GM06990 (cell line): ENCODE data around the gene CXCR1.

ENCODE experiments used
- DNase-seq: peaks from one replicate; pipeline ENCODE4 v3.0.0-alpha.2; 2011; ENCODE audit not compliant: insufficient read length; ENCODE audit errors: extremely low read depth
- H3K27me3 ChIP-seq: replicated peaks from 2 replicates; pipeline ENCODE4 v1.6.0; 2011; ENCODE audit warnings: low read length; ENCODE audit not compliant: control insufficient read depth, insufficient read depth
- H3K36me3 ChIP-seq: 2 replicates; pipeline ENCODE4 v1.5.1; 2011; ENCODE audit warnings: low read length; ENCODE audit not compliant: control insufficient read depth, insufficient read depth
- H3K4me3 ChIP-seq: replicated peaks from 2 replicates; pipeline ENCODE4 v1.5.1; 2011; ENCODE audit warnings: low read depth, mild to moderate bottlenecking, control low read depth, low read length
- TF ChIP-seq, protein P1 (sequence below): IDR thresholded peaks from 2 replicates; pipeline ENCODE4 v1.5.1; 2011; ENCODE audit warnings: low read length, control low read depth, mild to moderate bottlenecking, inconsistent platforms; ENCODE audit not compliant: insufficient read depth, poor library complexity, severe bottlenecking

Gene CXCR1

DNA sequence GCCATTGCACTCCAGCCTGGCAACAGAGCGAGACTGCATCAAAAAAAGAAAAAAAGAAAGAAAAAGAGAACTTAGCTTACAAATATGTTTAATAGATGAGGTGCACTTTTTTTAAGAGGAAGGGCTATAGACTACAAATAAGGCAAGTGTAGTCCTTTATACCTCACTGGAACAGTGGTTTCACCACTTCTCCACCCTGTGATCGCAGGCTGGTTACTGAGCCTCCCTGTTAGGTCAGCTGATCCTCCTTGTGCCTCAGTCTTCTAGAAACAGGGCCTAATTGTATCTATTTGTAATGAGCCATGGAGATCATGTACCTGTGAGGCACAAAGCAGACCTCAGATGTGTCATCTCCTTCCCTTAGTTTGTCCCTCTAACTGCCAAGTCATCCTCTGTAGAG lies 36.4 kb downstream of the CXCR1 start:
- TF ChIP-seq, protein P1, sequence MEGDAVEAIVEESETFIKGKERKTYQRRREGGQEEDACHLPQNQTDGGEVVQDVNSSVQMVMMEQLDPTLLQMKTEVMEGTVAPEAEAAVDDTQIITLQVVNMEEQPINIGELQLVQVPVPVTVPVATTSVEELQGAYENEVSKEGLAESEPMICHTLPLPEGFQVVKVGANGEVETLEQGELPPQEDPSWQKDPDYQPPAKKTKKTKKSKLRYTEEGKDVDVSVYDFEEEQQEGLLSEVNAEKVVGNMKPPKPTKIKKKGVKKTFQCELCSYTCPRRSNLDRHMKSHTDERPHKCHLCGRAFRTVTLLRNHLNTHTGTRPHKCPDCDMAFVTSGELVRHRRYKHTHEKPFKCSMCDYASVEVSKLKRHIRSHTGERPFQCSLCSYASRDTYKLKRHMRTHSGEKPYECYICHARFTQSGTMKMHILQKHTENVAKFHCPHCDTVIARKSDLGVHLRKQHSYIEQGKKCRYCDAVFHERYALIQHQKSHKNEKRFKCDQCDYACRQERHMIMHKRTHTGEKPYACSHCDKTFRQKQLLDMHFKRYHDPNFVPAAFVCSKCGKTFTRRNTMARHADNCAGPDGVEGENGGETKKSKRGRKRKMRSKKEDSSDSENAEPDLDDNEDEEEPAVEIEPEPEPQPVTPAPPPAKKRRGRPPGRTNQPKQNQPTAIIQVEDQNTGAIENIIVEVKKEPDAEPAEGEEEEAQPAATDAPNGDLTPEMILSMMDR: no peak
- H3K27me3 ChIP-seq: no peaks in the 10 kb centered on the region; the same call in none of the 2 replicates
- no peaks in the 10 kb centered on the region for H3K36me3 ChIP-seq
- DNase-seq: no peak
- no peak overlapping the region for H3K4me3 ChIP-seq

DNA sequence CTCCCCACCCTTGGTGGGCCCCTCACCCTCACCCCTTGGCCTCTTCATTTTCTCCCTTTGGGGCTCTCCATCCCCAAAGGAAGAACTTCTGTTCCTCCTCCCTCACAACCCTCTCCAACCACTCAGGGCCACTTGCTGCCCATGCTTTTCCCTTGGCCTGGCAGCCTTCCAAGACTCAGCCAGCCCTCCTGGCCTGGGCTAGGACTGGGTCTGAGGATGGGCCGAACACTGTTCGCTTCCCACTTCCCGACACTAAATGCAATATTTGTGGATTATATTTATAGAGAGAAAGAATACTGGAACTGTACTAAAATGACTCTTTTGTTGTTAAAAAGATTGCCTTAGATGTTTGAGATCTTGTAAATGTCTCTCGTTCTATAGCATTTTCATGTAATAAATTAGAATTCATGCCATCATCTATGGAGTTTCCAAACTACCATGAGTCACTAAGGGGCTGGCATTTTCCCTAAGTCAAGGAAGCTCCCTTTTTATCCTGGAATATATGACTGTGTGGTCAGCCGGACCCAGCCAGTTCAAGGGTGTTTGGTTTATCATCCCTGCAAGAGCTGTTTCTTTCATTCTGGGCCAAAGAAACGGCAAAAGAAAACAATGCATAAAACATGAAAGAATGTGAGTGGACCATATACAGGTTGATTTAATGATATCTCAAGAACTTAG lies 37.2 kb downstream of the CXCR1 start:
- DNase-seq: no peak
- Histone ChIP-seq H3K4me3 (no peak overlapping the region), H3K36me3 (no peaks in the 10 kb centered on the region), H3K27me3 (no peaks in the 10 kb centered on the region)
- TF ChIP-seq, protein P1: no peak

DNA sequence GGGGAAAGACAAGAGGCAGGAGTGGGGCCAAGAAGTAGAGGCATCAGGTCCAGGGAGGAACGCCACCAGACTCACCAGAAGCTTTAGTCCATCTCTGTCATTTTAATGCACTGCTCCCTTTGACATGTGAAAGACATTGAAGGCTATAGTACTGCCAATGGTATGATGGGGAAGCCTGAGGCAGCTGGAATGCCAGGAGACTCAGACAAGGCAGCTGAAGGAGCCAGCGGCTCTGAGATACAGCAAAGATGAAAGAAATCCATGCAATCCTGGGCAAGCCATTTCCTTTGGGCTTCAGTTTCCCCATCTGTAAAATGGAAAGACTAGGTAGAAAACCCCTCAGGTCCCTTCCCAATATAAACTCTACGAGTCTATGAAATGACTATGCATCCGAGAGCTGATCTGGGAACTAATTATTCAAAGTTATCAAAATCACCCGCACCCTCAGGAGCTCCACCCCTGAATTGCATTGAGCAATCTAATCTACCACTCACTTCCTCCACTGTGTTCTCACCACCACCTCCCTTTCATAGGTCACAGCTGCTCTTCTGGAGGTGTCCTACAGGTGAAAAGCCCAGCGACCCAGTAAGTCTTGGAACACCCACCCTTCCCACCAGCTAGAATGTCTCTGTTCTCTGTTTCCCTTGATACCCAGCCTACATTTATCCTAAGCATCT lies 37.8 kb downstream of the CXCR1 start:
- TF ChIP-seq, protein P1: no peak
- Histone ChIP-seq H3K27me3 (no peaks in the 10 kb centered on the region), H3K4me3 (no peak overlapping the region), H3K36me3 (no peaks in the 10 kb centered on the region)
- no peak for DNase-seq

DNA sequence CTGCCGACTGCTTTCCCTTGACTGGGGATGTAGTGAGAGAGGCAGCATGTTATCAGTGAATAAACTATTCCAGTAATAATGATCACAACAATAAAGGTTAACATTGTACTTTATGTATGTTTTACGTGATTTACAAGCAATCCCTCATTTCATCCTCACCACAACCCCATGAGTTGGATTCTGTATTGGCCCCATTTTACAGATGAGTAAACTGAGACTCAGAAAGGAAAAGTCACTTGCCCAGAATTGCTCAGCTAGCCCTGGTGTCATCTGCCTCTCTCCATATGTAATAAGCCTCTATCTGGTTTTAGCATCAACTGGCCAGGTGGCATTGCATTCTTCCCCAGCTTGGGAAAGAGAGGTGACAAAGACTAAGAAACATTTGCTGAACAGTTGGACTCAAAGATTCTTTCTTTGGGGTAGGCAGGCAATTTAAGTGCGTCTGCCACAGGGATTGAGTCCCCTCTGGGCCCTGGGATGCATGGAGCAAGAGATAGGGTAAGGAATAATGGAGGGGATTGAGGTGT lies 38.8 kb downstream of the CXCR1 start:
- Histone ChIP-seq H3K27me3 (no peaks in the 10 kb centered on the region), H3K36me3 (no peaks in the 10 kb centered on the region), H3K4me3 (no peak overlapping the region)
- TF ChIP-seq, protein P1: no peak
- no peak for DNase-seq

DNA sequence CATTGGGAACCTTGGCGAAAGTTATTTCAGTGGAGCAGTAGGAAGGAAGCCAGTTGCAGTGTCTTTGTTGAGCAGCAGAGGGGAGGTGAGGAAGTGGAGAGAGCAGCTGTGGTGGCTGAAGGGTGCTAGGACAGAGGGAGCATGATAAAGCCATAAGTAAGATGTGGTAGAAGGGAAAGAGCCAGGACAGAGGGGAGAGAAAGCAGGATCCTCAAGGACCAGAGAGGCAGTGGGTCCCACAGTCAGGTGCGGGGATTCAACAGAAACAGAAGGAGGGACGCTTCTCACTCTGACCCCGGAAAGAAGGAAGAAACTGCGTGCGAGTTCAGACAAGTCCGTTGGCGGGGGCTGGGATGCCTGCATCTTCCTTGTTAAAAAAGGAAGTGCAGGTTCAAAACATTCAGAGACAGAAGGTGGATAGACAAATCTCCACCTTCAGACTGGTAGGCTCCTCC lies 41.1 kb downstream of the CXCR1 start, which contains the start of gene CXCR2:
CXCR2 (plus strand) TSS at position 403 of the 455 bp plus-strand sequence. CDS start 8,774 bp downstream, outside the sequence.
- H3K27me3 ChIP-seq: no peaks in the 10 kb centered on the region
- DNase-seq: no peak
- TF ChIP-seq, protein P1: no peak
- no peak within 1 kb of the TSS for H3K4me3 ChIP-seq
- H3K36me3 ChIP-seq: no peaks in the 10 kb centered on the region
